Measurements from ENCODE around the gene INPP5K.
"Not testable (repeated sequence)": the region's sequence is repeated elsewhere in the genome, so short reads cannot be mapped to it uniquely, and the experiment has no call there.

Gene INPP5K

GRCh38 chr17:1546292-1546922, 30.0 kb upstream of the INPP5K start:
- DNase-seq (ENCODE audit: low spot score): no peak

DNA sequence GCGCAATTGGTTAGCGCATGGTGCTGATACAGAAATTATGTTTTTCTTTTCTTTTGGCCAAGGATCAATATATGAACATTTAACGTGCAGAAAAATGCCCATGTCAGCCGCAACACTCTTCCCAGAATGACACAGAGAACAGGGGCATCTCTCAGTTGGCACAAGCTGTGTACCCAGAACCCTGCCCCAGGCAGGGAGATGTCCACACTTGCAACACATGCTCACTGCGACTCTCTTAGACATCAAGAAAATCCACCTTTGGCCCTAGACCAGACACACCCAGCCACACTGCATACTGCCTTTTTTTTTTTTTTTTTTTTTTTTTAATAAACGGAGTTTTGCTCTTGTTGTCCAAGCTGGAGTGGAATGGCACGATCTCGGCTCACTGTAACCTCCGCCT, 29.2 kb upstream of the INPP5K start:
- no peak for DNase-seq (ENCODE audit: low spot score)

- no peak for DNase-seq (ENCODE audit: low spot score)
Observed at GRCh38 chr17:1542316-1542715, 25.9 kb upstream of the INPP5K start.

DNA sequence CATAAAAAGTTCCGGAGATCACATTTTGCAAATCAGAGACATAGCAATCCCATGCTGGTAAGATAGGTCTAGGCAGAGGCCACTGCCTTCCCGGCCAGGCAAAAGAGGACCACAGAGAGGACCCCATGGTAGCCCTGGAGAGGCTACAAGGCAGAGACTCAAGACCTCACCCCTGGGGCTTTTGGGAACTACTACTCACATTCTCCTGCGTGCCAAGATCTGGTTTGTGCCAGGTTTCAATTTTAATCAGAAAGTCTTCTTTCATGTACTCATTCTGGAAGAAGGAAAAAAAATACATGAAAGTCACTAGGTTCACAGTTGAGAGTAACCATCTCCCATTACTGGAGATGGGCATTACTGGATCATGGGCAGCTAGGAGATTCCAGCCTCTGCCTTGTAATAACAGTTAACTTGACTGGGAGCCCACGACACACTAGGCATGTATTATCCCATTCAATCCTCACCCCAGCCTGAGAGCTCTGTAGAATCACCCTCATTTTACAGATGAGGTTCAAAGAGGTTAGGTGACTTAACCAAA, 25.0 kb upstream of the INPP5K start:
- DNase-seq (ENCODE audit: low spot score): no peak

DNA sequence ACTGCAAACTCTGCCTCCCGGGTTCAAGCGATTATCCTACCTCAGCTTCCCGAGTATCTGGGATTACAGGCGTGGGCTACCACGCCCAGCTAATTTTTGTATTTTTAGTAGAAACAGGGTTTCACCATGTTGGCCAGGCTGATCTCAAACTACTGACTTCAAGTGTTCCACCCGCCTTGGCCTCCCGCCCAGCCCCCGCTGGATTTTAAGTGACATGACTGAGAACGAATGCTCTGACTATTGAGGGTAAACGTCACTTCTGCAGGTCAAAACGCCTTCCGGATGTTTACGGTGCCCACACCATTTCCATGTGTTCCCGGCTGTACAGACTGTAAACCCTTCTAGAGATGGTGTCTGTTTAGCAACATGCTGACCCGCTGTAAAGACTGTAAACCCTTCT, 23.4 kb upstream of the INPP5K start:
- no peak for DNase-seq (ENCODE audit: low spot score)

DNA sequence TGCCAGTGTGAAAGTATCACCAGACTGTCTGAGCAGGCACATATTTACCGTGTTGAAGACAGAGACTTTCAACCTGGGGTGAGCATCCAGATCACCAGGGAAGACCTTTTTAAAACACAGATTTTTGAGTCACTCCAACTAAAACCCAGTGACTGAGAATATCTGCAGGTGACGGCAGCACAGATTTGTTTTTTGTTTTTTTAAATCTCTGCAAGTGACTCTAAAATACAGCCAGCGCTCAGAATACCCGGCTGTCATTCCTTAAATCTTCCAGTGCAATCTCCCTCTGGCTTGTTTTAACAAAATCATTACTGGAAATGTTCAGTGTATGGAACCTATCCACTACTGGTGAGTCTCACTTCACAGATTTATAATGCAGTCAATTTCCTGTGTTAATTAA, 19.3 kb upstream of the INPP5K start:
- DNase-seq (ENCODE audit: low spot score): no peak

- DNase-seq (ENCODE audit: low spot score): no peak
Observed at GRCh38 chr17:1533661-1534325, 17.4 kb upstream of the INPP5K start.

DNA sequence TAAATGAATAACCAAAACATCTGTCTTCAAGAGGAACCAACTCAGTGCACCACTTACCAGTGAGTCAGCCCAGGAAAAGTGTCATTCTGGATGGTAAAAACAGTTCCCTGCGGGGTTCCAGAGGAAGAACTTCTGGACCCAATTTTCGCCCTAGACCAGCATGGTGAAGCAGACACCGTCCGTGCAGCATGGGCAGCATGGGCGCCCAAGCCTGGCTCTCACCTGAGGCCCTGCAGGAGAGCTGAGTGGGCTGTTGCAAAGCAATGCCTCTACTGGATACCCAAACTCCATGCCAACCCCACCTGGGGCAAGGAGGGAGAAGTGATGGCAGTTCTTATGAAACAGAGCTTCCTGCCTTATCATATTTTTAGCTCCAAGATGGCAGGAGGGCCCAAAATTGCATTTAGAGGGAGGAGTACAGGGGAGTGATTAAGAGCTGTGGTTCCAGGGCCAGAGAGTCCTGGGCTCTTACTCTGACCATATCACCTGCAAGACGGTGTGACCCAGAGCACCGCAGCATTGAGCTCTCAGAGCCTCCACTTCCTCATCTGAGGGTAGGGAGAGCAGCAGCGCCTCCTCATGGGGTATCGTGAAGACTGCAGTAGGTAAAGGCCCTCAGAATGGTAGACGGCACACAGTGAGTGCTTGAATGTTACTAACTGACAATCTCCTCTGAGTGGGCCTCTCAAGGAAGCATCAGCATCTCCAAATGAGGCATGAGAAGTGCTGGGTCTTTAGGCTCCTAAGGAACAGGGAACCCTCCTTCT, 16.6 kb upstream of the INPP5K start:
- peak; percentile 54 for DNase-seq (ENCODE audit: low spot score)

DNA sequence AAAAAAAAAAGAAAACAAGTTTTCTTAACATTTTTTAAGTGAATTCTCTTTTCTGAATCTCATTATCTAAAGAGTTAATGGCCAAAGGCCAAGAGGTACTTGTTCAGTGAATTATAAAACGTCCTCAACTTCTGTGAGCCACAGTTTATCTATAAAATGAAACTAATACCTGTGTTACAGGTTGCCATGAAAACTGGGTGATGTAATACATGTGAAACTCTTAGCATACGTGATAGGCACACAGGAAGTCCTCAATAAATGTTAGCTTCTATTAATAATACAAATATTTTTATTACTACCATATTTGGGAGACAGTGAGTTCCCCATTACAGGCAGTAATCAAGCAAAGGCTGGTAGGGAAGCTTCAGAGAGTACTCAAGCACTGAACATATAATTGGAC, 13.5 kb upstream of the INPP5K start:
- DNase-seq (ENCODE audit: low spot score): no peak

GRCh38 chr17:1526876-1527275, 10.5 kb upstream of the INPP5K start:
- DNase-seq (ENCODE audit: low spot score): not testable (repeated sequence)

DNA sequence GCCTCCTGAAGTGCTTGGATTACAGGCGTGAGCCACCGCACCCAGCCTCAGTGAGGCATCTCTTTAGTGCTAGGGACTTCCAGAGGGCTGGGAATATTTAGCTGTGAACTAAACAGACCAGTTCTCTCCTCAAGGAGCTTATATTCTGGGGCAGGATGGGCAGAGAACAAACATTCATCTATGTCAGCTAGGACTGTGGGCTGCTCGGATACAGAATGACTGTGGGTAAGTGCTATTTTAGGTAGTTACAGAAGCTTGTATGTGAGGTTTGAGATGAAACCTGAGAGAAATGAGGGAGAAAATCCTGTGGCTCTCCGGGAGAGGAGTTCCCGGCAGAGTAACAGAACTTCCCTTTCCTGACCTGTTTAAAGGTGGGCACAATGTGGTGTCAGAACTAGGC, 6.2 kb upstream of the INPP5K start:
- DNase-seq (ENCODE audit: low spot score): no peak

DNA sequence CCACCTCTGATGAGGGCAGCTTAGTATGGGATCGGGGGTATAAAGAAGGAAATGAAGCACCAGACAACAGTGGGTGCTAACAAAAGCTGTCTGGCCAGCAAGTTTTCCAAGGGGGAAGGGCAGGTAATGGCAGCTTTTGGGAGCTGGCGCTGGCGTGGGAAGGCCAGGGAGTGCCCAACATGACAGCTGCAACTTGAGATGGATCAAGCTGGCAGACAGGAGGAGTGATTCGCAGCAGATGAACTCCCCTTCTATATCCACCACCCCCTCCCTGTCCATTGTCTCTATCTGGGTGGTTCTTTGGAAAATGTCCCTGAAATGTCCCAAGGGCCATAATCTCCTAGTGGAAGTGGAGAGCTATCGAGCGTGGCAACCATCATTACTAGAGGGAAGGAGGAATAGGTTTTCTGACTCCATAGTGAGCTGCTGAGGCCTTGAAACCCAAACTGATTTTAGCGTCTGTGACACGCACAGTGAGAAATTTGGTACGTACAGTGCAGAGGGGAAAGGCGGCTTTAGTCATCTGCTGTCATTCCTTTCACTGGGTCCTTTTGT, 4.8 kb upstream of the INPP5K start:
- DNase-seq (ENCODE audit: low spot score): no peak

DNA sequence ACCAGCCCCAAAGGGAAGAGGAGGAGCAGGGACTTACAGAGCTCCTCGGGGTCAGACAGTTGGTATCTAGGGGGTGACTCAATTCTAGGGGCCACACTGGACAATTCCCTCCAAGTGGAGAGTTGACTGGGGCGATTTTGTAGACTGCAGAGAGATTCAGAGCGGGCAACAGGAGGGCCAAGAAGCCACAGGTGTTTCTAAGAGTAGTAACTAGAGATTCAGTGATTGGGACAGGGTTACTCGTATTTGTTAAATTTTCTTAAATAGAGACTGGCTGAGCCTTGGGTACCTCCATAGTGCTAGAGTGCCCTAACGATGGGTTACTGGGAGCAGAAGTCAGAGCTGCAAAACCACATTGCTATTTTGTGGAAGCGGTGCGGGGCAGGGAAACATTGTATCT, 3.3 kb upstream of the INPP5K start:
- DNase-seq (ENCODE audit: low spot score): no peak

DNA sequence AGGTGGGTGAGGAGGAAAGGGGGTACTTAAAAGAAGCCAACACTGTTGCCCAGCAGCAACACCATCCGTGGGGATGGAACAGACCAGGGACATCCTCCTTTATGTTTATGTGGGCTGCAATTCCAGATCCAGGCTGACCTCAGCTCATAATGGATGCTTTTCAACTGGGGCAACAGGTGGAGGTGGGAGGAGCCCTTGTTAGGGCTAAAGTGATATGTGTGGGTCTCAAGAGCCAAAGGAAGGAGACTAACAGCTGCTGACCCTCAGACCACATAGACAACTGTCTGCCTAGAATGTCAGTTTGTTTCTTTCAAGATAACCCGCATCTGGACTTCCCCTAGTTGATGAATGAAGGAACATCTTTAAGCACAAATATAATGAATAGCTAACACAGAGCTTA, 2.0 kb upstream of the INPP5K start:
- no peak for DNase-seq (ENCODE audit: low spot score)

DNA sequence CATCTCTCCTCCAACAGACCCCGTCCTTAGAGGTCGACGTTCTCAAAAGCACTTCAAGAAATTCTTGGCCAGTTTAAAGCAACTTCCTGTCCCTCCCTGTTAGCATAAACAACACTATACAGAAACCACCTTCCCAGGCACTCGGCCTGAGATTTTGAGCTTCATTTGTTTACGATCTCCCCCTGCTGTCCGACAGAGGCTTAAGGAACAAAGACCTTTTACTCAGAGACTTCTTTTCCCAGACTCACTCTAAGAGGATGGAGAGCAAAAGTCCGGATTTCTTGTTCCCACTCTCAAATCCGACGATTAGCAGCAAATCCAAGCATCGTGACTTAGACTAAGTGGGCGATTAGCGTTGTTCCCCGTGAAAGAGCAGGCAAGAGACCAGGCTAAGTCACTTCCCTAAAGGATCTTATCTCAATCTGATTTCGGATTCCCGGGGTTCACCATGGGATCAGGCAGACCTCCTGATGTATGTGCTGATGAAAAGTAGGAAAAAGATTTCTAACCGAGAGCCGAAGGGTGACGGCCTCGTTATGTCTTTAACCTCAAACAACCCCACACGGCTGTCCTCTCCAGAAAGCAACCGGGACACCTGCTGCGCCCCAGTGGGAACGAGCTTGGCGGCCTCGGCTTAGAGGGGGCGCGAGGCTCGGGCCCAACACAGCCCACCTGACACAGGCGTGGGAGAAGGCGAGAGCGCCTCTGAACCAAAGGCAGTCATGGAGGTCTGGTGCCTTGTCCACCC, 598 bp downstream of the INPP5K start:
- peak; percentile 72 for DNase-seq (ENCODE audit: low spot score)

DNA sequence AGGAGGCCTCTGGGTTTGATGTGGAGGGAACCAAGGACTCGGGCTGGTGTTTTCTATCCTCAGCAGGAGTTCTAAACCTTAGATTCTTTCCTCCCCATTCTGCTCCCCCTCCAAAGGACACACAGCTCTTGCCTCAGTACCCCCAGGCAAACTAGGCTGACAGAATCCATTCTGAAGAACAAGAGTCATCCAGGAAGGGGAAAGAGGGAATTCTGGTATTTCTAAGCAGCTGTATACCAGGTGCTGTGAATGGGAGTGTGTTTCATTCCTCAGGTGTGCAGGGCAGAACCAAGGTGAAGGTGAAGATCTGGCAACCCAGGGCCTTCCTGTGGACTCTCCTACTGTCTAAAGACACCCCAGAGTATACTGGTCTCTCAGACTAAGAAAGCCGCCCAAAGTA, 4.1 kb downstream of the INPP5K start:
- no peak for DNase-seq (ENCODE audit: low spot score)

GRCh38 chr17:1511756-1512321, 4.6 kb downstream of the INPP5K start:
- no peak for DNase-seq (ENCODE audit: low spot score)

- DNase-seq (ENCODE audit: low spot score): no peak
Observed at GRCh38 chr17:1511290-1511689, 5.1 kb downstream of the INPP5K start.

DNA sequence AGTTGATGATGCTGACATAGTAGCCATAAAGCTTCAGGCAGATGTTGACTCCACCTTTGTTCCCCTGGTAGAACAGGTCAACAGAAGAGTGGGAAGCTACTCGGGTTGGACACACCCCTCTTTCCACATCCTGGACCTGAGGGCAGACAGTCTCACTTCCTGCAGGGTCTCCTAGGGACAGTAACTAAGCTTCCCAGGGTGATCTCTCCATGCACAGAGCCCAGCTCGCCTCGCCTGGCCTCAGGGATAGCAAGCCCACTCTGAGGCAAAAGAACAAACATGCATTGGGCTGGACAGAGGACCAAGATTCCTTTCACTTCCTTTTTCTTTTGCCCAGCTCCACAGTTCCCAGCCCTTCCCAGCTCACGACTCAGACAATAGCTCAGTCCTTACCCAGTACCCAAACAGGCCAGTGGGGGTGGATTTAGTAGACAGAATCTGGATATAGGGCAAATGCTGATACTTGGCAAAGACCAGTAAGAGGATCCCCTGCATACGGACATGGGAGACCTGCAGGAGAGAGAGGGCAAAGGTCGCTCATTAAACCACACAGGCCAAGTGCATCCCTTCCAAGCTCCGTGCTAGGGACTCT, 7.0 kb downstream of the INPP5K start:
- no peak for DNase-seq (ENCODE audit: low spot score)

DNA sequence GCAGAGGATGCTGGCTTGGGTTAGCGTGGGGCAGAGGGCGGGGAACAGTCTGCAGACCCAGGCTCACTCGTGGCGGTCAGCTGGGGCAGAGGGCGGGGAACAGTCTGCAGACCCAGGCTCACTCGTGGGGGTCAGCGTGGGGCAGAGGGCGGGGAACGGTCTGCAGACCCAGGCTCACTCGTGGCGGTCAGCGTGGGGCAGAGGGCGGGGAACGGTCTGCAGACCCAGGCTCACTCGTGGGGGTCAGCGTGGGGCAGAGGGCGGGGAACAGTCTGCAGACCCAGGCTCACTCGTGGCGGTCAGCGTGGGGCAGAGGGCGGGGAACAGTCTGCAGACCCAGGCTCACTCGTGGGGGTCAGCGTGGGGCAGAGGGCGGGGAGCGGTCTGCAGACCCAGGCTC, 7.7 kb downstream of the INPP5K start:
- DNase-seq (ENCODE audit: low spot score): not testable (repeated sequence)

DNA sequence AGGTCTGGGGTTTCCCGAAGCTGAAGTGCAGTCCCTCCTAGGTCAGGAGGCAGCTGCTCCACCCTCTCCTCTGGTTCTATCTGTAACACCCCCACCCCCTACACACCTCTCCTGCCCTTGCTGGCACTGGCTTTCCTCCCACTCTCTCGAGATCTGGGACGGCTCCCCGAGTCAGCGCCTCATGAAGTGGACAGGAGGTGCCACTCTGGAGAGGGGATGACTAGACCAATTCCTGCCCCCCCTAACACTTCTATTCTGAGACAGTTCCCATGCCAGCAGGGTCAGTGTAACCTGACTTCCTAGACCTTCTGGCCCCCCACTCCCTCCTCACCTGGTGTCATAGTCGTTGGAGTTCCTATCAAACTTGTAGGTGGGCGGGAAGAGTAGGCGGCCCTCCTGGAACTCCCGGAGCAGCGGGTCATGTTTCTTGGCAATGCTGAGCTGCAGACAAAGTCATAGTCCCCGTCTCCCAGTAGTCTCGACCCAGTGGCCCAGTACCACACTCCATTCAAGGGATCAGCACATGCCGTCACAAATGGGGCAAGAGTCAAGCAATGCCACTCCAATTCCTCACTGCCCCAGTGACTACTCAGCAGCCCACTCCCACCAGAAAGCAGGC, 9.7 kb downstream of the INPP5K start:
- DNase-seq (ENCODE audit: low spot score): no peak

Data from germinal center (tissue), 1 donor.